DOHH2 (cell line): ENCODE measurements around the gene RBMS3.

ENCODE experiments used
- EZH2phosphoT487 ChIP-seq: fragments of 200-600 bp; sonication (generic); IDR thresholded peaks from 2 replicates; pipeline ENCODE4 v1.6.1; 2017; ENCODE audit warnings: borderline replicate concordance, mild to moderate bottlenecking, antibody characterized with exemption, low read length, moderate library complexity, mixed read lengths
- TF ChIP-seq, protein P1 (sequence below): fragments of 200-600 bp; sonication (generic); IDR thresholded peaks from one replicate; pipeline ENCODE4 v1.5.1; 2014; ENCODE audit warnings: antibody characterized with exemption, mild to moderate bottlenecking, low read depth, low read length; ENCODE audit not compliant: poor library complexity, severe bottlenecking

DNA sequence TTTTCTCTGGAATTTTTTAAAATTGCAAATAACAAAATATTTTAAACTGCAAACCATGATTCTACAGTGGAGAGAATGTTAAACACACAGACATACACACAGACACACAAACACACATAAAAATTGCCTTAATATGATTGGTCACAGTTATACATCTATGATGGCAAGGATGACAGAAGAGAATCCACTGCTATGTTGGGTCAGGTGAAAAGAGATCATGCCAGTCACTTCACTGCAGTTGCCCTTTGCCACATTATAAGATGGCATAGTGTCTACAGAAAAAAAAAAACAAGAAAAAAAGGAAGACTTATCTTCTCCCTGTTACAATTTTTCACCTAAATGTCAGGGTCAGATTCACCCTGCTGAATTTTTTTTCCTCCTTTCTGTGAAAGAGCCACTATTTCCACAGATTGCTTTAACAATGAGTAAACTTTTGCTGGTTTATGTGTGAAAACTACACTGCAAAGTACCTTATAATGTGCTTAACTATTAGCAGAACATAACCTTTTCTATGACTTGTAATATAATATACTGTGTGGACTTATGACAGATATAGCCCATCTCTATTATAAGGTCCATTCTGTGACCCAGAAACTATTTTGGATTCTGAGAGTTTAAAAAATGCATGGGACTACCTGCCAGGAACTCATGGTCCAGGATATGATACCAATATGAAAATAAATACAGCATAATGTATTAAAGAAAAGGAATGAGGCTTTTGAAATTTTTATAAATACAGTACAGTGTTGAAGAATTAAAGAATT lies 111.9 kb downstream of the RBMS3 start:
- TF ChIP-seq, protein P1, sequence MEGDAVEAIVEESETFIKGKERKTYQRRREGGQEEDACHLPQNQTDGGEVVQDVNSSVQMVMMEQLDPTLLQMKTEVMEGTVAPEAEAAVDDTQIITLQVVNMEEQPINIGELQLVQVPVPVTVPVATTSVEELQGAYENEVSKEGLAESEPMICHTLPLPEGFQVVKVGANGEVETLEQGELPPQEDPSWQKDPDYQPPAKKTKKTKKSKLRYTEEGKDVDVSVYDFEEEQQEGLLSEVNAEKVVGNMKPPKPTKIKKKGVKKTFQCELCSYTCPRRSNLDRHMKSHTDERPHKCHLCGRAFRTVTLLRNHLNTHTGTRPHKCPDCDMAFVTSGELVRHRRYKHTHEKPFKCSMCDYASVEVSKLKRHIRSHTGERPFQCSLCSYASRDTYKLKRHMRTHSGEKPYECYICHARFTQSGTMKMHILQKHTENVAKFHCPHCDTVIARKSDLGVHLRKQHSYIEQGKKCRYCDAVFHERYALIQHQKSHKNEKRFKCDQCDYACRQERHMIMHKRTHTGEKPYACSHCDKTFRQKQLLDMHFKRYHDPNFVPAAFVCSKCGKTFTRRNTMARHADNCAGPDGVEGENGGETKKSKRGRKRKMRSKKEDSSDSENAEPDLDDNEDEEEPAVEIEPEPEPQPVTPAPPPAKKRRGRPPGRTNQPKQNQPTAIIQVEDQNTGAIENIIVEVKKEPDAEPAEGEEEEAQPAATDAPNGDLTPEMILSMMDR, result no peak
- TF ChIP-seq EZH2phosphoT487, result no peak
